MG63 (cell line): Measurements from ENCODE around the gene FAM110A. TPM values are rescaled to one million over a fixed set of nuclear protein-coding genes. Genes with fewer than 3 reads are reported as not detected.
"Not testable (repeated sequence)": the region's sequence is repeated elsewhere in the genome, so short reads cannot be mapped to it uniquely, and the experiment has no call there.

Experiments
- DNase-seq: peaks from one replicate; pipeline ENCODE4 v3.0.0-alpha.2; 2020
- H3K27me3 ChIP-seq: fragments of 250-450 bp; sonication (Bioruptor Pico); 2 replicates; pipeline ENCODE4 v1.5.1; 2020; ENCODE audit warnings: mild to moderate bottlenecking, moderate library complexity
- H3K36me3 ChIP-seq: fragments of 250-450 bp; sonication (Bioruptor Pico); 2 replicates; pipeline ENCODE4 v1.5.1; 2020; ENCODE audit warnings: mild to moderate bottlenecking, moderate library complexity
- H3K4me3 ChIP-seq: fragments of 250-450 bp; sonication (Bioruptor Pico); 2 replicates; pipeline ENCODE4 v1.5.1; 2020; ENCODE audit warnings: mild to moderate bottlenecking, moderate library complexity
- H3K9me3 ChIP-seq: fragments of 250-450 bp; sonication (Bioruptor Pico); 2 replicates; pipeline ENCODE4 v1.5.1; 2020; ENCODE audit warnings: mild to moderate bottlenecking, moderate library complexity
- total RNA-seq: library from RNA; depleted of rRNA; stranded (reverse); fragments of >200 nt; shearing (Covaris generic); gene quantifications from 2 replicates; pipeline ENCODE4 v1.2.3, GENCODE V29; 2014; ENCODE audit warnings: low replicate concordance

The FAM110A gene
- total RNA-seq, 1 experiment from 2014 or later: 3.9 TPM

DNA sequence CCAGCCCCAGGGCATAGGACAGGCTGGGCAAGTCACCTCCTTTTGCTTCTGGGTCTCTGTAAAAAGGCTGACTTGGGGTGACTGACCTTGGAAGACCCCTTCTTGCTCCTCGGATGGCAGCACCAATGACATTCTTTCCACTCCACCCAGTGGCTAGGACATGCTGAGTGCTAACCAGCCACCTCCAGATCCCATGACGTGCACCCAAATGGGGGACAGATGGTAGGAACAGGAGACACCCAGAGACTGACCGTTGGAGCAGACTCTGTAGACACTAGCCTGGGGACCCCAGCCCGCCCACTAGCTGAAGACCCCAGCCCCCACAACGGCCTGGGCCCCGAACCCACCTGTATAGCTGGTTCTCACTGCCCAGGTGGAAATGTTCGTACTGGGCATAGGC lies 44.3 kb downstream of the FAM110A start:
- Histone ChIP-seq H3K36me3 (no peaks in the 10 kb centered on the region), H3K27me3 (no peaks in the 10 kb centered on the region), H3K9me3 (no peaks in the 10 kb centered on the region), H3K4me3 (no peak overlapping the region)
- no peak for DNase-seq

DNA sequence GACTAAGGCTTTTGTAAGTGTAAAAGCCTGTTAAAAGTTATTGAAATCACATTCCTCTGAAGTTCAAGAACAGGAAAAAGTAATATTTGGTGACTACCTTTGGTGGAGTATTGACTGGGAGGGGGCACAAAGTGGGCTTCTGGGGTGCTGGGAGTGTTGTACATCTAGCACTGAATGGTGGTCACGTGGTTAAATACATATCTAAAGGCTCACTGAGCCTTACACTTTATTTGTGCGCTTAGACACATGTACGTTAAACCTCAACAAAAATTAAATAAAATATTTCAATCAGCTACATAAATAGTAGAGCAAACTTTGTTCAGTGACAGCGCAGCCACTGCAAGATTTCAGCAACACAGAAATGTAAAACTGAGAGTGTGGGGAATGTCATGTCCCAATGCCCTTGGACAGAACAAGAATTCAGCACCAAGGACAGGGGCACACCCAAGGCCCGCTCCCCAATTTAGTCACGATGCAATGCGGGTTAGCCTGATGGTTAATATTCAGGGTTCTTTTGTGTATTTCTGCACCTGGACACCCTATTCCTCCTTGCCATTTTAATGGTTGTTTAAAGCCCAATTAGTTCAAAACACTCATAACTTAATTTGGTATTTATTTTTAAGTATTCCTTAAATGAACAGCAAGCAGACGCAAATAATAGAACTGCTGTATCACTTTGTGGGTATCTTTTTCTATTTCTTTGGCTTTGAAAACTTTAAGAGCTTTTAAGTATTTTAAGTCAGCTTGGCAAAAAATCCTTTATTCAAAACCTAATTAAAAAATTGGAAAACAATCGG lies 45.2 kb downstream of the FAM110A start:
- H3K36me3 ChIP-seq: no peaks in the 10 kb centered on the region
- H3K27me3 ChIP-seq: no peaks in the 10 kb centered on the region
- DNase-seq: no peak
- no peak overlapping the region for H3K4me3 ChIP-seq
- no peaks in the 10 kb centered on the region for H3K9me3 ChIP-seq

DNA sequence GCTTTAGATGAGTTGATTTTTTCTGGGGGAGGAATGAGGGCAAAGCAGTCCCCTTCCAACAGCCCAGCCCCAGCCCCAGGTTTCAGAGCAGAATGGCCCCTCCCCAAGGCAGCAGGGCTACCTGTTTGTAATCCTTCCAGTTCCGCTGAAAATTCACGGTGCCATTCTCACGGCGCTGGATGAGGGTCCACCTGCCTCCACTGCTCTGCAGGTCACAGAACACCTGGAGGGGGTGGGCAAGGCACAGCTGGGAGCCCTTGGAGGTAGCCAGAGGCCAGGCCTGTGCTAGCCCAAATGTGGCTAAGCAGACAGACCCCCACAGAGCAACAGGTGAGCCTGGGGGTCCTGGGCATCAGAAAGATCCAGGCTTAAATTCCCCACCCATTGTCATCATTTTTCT lies 46.1 kb downstream of the FAM110A start:
- DNase-seq: no peak
- no peak overlapping the region for H3K4me3 ChIP-seq
- no peaks in the 10 kb centered on the region for H3K36me3 ChIP-seq
- H3K27me3 ChIP-seq: no peaks in the 10 kb centered on the region
- no peaks in the 10 kb centered on the region for H3K9me3 ChIP-seq

DNA sequence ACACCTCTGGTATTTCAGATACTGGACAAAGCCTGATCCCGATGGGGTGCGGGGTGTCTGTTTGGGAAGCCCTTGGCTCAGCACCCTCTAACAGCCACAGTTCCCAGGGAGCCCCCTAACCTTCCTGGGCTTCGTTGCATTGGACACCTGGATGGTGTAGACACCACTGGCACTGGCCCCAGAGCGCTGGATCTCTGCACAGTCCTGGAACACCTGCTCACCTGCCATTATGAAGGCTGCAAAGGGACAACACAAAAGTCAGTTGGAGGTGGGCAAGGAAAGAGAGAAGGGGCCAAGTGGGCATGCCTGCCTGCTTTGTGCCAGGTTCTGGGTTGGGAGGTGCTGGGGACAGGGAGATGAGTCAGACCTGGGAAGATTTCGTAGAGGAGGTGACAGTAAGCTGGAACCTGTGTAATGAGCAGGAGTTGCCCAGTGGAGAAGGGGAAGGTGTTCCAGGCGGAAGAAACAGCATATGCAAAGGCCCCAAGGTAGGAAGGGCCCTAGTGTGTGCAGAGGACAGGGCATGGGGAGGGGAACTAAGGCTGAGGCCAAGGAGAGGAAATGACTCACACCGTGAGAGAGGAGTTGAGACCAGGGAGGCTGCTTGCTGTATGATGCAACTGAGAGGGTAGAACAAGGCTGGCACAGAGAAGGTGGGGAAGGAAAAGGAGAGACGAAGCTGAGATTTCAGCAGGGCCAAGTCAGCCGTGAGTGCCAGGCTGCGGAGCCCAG lies 47.7 kb downstream of the FAM110A start:
- Histone ChIP-seq H3K27me3 (no peaks in the 10 kb centered on the region), H3K36me3 (no peaks in the 10 kb centered on the region), H3K4me3 (no peak overlapping the region), H3K9me3 (no peaks in the 10 kb centered on the region)
- peak; percentile 74 for DNase-seq

DNA sequence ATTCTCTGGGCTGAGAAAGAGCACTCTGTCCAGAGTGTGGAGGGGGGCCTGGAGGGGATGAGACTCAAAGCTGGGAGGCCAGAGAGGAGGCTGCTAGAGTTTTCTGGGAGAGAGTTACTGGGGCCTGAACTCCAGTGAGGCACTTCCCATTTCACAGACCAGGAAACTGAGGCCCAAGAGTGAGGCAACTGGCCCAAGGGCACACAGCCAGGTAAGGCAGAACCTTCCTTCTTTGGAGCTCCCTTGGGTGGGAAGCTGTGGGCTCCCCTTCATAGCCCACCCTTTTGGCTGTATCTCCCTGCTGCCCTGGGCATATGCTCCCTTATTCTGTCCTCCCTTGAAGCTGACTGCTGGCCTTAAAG lies 48.2 kb downstream of the FAM110A start:
- no peaks in the 10 kb centered on the region for H3K9me3 ChIP-seq
- peak overlapping the region; percentile 4; the same call in 1 of the 2 replicates for H3K4me3 ChIP-seq
- no peaks in the 10 kb centered on the region for H3K36me3 ChIP-seq
- DNase-seq: no peak
- H3K27me3 ChIP-seq: no peaks in the 10 kb centered on the region

DNA sequence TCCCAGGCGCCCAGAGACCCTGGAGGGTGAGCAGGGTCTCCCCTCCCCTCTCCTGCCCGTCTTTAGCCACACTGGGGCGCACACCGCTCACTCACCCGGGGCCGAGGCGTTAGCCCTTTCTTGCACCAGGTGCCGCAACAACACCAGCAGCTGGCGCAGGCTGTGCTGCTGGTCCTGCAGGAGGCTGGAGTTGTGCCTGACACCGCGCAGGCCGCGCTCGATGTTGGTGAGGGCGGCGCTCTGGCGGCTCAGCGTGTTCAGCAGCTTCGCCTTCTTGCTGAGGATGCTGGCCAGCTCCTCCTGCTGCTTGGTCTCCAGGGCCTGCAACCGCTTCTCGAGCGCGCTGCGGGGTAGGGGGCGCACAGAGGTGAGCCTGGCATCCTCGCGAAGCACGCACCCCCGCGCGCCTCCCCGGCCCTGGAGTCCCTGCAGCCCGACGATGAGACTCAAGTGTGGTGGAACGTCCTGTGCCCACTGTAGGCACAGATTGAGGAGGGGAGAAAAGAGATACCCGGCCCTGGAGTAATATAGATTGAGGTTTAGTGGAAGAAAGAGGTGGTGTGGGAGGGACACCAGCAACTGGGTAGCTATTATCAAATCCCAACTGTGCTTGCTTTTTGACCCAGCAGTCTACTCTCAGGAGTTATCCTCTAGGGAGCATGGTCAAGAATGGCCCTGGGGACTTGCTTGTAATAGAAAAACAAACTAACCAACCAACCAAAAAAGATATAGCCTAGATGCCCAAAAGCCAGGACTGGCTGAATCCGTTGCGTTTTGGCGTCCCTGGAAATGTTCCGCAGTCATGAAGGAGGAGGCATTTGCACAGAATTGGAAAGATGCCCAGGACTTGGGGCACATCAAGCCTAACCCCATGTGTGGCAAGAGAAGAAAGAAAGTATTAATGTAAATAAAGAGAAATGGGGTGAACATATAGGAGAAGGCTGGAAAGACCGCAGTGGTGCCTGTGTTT lies 51.8 kb downstream of the FAM110A start:
- Histone ChIP-seq H3K27me3 (no peaks in the 10 kb centered on the region), H3K4me3 (no peak overlapping the region), H3K9me3 (no peaks in the 10 kb centered on the region), H3K36me3 (no peaks in the 10 kb centered on the region)
- DNase-seq: no peak

DNA sequence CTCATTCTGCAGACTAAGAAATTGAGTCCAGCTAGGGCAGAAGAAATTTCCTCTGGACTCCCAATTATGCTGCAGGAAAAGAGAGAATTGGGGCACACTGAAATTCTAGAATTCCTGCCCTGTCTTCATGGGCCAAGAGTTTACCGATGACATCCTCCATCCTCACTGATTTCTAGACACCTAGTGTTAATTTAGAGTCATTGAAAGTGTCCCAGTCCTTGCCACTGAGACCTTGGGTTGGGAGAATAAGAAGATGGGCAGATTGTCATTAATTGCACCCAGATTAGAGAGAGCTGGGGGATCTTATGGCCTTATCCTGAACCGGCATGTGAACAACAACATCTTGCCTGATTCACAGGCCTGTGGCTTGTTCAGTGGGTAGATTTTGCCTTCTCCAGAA lies 53.6 kb downstream of the FAM110A start:
- no peak for DNase-seq

DNA sequence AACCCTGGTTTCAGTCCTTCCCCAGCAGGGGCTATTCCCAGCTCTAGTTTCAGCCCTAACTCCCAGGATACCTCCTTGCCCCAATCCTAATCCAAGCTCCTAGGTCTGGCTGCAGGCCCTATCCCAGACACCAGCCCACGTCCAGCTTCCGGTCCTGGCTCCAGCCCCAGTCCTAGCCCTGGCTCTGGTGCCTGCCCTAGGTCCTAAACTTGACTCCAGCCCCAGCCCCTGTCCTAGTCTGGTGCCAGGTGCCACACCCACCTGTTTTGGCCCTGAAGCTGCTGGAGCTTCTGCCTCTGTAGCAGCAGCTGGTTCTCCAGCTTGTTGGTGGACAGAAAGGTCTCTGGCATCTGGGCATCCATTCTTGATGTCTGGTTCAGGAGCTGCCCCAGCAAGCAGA lies 54.5 kb downstream of the FAM110A start:
- H3K36me3 ChIP-seq: no peaks in the 10 kb centered on the region
- peak; percentile 50 for DNase-seq
- no peak overlapping the region for H3K4me3 ChIP-seq
- no peaks in the 10 kb centered on the region for H3K9me3 ChIP-seq
- H3K27me3 ChIP-seq: no peaks in the 10 kb centered on the region

More for the DNA sequence above, 53.6 kb downstream of the FAM110A start:
- Histone ChIP-seq H3K27me3 (no peaks in the 10 kb centered on the region), H3K36me3 (no peaks in the 10 kb centered on the region), H3K9me3 (no peaks in the 10 kb centered on the region), H3K4me3 (no peak overlapping the region)

DNA sequence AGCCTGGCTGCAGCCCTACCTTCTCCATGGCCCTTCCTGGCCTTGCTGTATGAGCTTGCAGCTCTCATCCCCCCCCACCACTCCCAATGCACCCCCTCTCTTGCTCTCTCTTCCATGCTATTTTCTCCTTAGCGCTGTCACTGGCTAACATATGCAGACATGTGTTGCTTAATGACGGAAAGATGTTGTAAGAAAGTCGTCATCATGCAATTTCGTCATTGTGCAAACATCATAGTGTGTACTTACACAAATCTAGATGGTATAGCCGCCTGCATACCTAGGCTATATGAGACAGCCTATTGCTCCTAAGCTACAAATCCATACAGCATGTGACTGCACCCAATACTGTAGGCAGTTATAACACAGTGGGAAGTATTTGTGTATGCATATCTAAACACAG lies 55.6 kb downstream of the FAM110A start:
- DNase-seq: no peak
- Histone ChIP-seq H3K27me3 (no peaks in the 10 kb centered on the region), H3K9me3 (no peaks in the 10 kb centered on the region), H3K36me3 (no peaks in the 10 kb centered on the region), H3K4me3 (no peak overlapping the region)

DNA sequence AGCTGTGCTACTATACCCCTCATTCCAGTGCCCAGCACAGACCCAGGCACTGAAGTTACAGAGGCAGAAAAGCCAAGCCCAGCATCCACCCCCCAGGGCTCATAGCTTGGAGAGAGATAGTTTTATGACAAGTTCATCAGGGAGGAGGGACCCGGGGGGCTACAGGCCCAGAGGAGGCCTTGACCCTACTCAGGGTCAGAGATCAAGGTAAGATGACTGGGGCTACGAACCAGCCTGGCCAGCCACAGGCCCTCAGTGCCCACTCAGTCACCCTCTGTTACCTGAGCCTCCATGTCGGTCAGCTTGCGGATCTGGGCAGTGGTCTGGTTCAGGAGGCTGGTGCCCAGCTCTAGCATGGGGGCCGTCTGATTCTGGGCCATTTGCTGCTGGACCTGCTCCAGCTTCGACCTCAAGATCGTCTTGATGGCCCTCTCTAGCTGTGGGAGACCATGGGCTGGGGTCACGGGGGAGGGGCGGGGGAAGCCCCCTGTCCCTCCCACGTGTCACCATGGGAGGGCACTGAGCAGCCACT lies 56.5 kb downstream of the FAM110A start:
- DNase-seq: no peak
- H3K27me3 ChIP-seq: no peaks in the 10 kb centered on the region
- H3K4me3 ChIP-seq: no peak overlapping the region
- H3K9me3 ChIP-seq: no peaks in the 10 kb centered on the region
- no peaks in the 10 kb centered on the region for H3K36me3 ChIP-seq

DNA sequence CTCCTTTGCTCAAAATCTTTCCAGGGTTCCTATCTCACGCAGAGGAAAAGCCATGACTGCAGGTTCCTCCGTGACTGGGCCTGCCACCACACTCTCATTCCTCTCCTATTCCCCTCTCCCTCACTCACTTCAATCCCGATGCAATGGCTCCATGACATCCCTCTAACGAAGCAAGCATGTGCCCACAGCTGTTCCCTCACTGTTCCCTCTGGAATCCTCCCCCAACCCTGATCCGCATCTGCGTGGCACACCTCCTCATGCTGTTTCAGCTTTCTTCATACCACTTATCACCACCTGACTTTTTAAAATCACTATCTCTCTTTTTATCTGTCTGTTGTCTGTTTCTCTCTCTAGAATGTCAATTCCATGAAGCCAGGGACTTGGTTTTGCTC lies 57.1 kb downstream of the FAM110A start:
- no peak for DNase-seq
- no peaks in the 10 kb centered on the region for H3K27me3 ChIP-seq
- H3K36me3 ChIP-seq: no peaks in the 10 kb centered on the region
- H3K9me3 ChIP-seq: no peaks in the 10 kb centered on the region
- H3K4me3 ChIP-seq: no peak overlapping the region

DNA sequence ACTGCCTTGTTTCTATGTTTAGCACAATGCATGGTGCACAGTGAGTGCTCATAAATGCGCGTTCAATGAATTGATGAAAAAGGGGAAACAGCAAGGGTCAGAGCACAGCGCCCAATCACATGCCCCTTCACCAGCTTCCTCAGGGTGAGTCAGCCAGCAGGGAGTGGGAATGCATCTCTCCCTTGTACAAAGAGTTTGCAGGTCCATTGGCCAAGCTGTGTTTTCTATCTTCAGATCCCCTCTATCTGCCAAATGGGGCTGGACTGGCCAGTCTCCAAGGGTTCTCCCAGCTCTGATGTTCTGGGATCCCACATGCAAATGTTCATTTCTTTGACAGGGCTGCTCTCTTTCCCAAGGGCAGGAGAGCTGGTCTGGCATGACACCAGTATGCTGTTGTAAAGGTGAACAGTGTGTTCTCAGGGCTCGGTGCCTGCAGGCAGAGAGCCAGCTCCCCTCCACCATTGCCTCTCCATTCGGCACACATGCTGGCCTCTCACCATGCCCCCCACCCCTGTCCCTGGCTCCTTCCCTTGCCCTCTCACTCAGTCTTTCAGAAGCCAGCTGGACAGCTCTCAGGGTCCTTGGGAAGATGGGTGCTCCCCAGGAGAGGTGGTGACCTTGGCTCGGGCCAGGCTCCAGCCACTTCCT lies 57.7 kb downstream of the FAM110A start:
- Histone ChIP-seq H3K36me3 (no peaks in the 10 kb centered on the region), H3K9me3 (no peaks in the 10 kb centered on the region), H3K4me3 (no peak overlapping the region), H3K27me3 (no peaks in the 10 kb centered on the region)
- peak; percentile 13 for DNase-seq

DNA sequence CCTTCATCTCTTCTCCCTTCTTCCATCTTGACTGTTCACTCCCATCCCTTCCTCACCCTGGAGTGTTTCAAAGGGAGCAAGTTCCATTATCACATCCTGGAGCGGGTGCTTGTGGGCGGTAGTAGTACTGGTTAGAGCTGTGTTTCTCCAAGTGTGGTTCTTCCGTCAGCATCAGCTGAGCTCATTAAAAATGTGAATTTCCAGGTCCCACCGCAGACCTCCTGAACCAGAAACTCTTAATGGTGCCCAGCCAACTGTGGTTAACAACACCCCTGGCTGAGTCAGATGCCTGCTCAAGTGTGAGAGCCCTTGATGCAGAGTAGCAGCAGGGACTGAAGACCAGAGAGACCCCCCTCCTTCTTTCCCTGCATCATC lies 58.2 kb downstream of the FAM110A start:
- H3K27me3 ChIP-seq: no peaks in the 10 kb centered on the region
- H3K9me3 ChIP-seq: no peaks in the 10 kb centered on the region
- H3K4me3 ChIP-seq: no peak overlapping the region
- no peak for DNase-seq
- no peaks in the 10 kb centered on the region for H3K36me3 ChIP-seq

DNA sequence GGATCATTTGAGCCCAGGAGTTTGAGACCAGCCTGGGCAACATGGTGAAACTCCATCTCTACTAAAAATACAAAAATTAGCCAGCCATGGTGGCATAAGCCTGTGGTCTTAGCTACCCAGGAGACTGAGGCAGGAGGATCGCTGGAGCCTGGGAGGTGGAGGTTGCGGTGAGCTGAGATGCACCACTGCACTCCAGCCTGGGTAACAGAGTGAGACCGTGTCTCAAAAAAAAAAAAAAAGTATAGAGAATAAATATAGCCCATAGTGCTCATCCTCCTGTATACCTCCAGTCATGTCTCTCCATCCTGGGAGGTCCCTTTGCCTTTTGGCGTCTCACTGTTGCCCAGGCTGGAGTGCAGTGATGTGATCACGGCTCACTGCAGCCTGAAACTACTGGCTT lies 58.9 kb downstream of the FAM110A start:
- not testable (repeated sequence) for DNase-seq, H3K27me3 ChIP-seq, H3K4me3 ChIP-seq, H3K9me3 ChIP-seq, H3K36me3 ChIP-seq
